ENCODE measurements around the gene SCNN1G.

SCNN1G gene

GRCh38 chr16:23182679-23183542 lies at the start of gene SCNN1G:
TSS of gene SCNN1G (plus strand) at chr16:23182745. CDS start at chr16:23186272, 3,527 bp downstream.
- Histone ChIP-seq H3K79me2 (ENCODE audit: insufficient read depth, low read length) (no peaks in the 10 kb centered on the region), H3K9ac (ENCODE audit: low read length) (peak within 1 kb of the TSS; percentile 36; the same call in 1 of the 2 replicates), H3F3A (ENCODE audit: insufficient read depth) (peaks cover 8% of the 10 kb centered on the region; the same call in 1 of the 2 replicates), H3K4me3 (ENCODE audit: insufficient read depth, low read length, poor library complexity, severe bottlenecking) (peak within 1 kb of the TSS; percentile 46), H3K27me3 (ENCODE audit: low read length) (no peaks in the 10 kb centered on the region), H4K20me1 (ENCODE audit: low read depth, low read length) (no peaks in the 10 kb centered on the region), H3K9me2 (replicated peaks; ENCODE audit: insufficient read depth, low read length) (no peaks in the 10 kb centered on the region), H3K36me3 (ENCODE audit: low read length) (no peaks in the 10 kb centered on the region), H3K4me2 (ENCODE audit: low read depth, low read length, poor library complexity, severe bottlenecking) (peak within 1 kb of the TSS; percentile 55), H3K9me3 (ENCODE audit: insufficient read depth, low read length) (no peaks in the 10 kb centered on the region), H3K27ac (ENCODE audit: low read depth, low read length) (no peak within 1 kb of the TSS), H2AFZ (ENCODE audit: low read depth, low read length, severe bottlenecking) (peak within 1 kb of the TSS; percentile 24)
- peak; percentile 40 for TF ChIP-seq CTCF (IDR thresholded peaks at IDR 0.05; ENCODE audit: insufficient read depth, low read length, poor library complexity, severe bottlenecking)
- no peak for TF ChIP-seq EZH2phosphoT487 (conservative IDR thresholded peaks at IDR 0.05; ENCODE audit: low read length)

GRCh38 chr16:23132775-23133463 lies 49.6 kb upstream of the SCNN1G start:
- no peaks in the 10 kb centered on the region; the same call in 1 of the 2 replicates for H3F3A ChIP-seq (ENCODE audit: insufficient read depth)
- no peak overlapping the region for H3K4me3 ChIP-seq (ENCODE audit: insufficient read depth, low read length, poor library complexity, severe bottlenecking)
- no peaks in the 10 kb centered on the region for H3K9me2 ChIP-seq (replicated peaks; ENCODE audit: insufficient read depth, low read length)
- peaks cover 77% of the 10 kb centered on the region for H3K79me2 ChIP-seq (ENCODE audit: insufficient read depth, low read length)
- H4K20me1 ChIP-seq (ENCODE audit: low read depth, low read length): peaks cover 33% of the 10 kb centered on the region; the same call in 1 of the 2 replicates
- 0 out of 2 replicates have a peak, but pooled peaks cover 2% of the 10 kb centered on the region for H3K36me3 ChIP-seq (ENCODE audit: low read length)
- TF ChIP-seq CTCF (IDR thresholded peaks at IDR 0.05; ENCODE audit: insufficient read depth, low read length, poor library complexity, severe bottlenecking): no peak
- TF ChIP-seq EZH2phosphoT487 (conservative IDR thresholded peaks at IDR 0.05; ENCODE audit: low read length): no peak
- H3K27me3 ChIP-seq (ENCODE audit: low read length): no peaks in the 10 kb centered on the region
- H3K4me2 ChIP-seq (ENCODE audit: low read depth, low read length, poor library complexity, severe bottlenecking): no peak overlapping the region
- no peak overlapping the region for H3K9ac ChIP-seq (ENCODE audit: low read length)
- no peaks in the 10 kb centered on the region for H3K9me3 ChIP-seq (ENCODE audit: insufficient read depth, low read length)
- no peak overlapping the region for H3K27ac ChIP-seq (ENCODE audit: low read depth, low read length)
- no peak overlapping the region for H2AFZ ChIP-seq (ENCODE audit: low read depth, low read length, severe bottlenecking)

- peaks cover 69% of the 10 kb centered on the region for H3K79me2 ChIP-seq (ENCODE audit: insufficient read depth, low read length)
- H4K20me1 ChIP-seq (ENCODE audit: low read depth, low read length): peaks cover 33% of the 10 kb centered on the region; the same call in 1 of the 2 replicates
- no peak overlapping the region for H3K4me2 ChIP-seq (ENCODE audit: low read depth, low read length, poor library complexity, severe bottlenecking)
- H3K4me3 ChIP-seq (ENCODE audit: insufficient read depth, low read length, poor library complexity, severe bottlenecking): no peak overlapping the region
- no peaks in the 10 kb centered on the region for H3K27me3 ChIP-seq (ENCODE audit: low read length)
- no peaks in the 10 kb centered on the region for H3K9me3 ChIP-seq (ENCODE audit: insufficient read depth, low read length)
- 0 out of 2 replicates have a peak, but pooled peaks cover 2% of the 10 kb centered on the region for H3K36me3 ChIP-seq (ENCODE audit: low read length)
- TF ChIP-seq EZH2phosphoT487 (conservative IDR thresholded peaks at IDR 0.05; ENCODE audit: low read length) (no peak), CTCF (IDR thresholded peaks at IDR 0.05; ENCODE audit: insufficient read depth, low read length, poor library complexity, severe bottlenecking) (no peak)
- no peaks in the 10 kb centered on the region for H3K9me2 ChIP-seq (replicated peaks; ENCODE audit: insufficient read depth, low read length)
- no peak overlapping the region for H2AFZ ChIP-seq (ENCODE audit: low read depth, low read length, severe bottlenecking)
- H3F3A ChIP-seq (ENCODE audit: insufficient read depth): no peaks in the 10 kb centered on the region
- no peak overlapping the region for H3K27ac ChIP-seq (ENCODE audit: low read depth, low read length)
- no peak overlapping the region for H3K9ac ChIP-seq (ENCODE audit: low read length)
Measured at GRCh38 chr16:23134274-23134673, 48.3 kb upstream of the SCNN1G start.

All from SU-DHL-6 (cell line).